Measurements from ENCODE around the gene DOCK1.

DNA sequence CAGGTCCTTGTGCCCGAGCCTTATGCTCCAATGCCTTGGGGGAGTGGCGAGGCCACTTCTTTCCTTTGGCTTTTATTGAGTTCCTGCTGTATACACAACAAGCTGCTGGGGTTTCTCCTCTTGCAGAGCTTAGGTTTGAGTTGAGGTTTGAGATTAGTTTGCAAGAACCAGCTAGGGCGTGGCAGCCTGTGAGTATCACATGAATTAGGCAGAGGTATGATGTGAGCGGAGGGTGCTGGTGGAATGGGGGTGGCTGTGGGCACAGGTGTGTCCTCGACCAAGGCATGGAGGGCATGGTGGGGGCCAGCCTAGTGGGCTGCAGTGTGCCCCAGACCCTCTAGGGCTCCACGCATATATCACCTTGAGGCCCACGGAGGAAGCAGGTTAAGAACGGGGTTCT lies 123.3 kb downstream of the DOCK1 start:
- TF ChIP-seq, protein P1, sequence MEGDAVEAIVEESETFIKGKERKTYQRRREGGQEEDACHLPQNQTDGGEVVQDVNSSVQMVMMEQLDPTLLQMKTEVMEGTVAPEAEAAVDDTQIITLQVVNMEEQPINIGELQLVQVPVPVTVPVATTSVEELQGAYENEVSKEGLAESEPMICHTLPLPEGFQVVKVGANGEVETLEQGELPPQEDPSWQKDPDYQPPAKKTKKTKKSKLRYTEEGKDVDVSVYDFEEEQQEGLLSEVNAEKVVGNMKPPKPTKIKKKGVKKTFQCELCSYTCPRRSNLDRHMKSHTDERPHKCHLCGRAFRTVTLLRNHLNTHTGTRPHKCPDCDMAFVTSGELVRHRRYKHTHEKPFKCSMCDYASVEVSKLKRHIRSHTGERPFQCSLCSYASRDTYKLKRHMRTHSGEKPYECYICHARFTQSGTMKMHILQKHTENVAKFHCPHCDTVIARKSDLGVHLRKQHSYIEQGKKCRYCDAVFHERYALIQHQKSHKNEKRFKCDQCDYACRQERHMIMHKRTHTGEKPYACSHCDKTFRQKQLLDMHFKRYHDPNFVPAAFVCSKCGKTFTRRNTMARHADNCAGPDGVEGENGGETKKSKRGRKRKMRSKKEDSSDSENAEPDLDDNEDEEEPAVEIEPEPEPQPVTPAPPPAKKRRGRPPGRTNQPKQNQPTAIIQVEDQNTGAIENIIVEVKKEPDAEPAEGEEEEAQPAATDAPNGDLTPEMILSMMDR (IDR thresholded peaks at IDR 0.05), result no peak
- TF ChIP-seq POLR2A (IDR thresholded peaks at IDR 0.05) (no peak), POLR2AphosphoS5 (IDR thresholded peaks at IDR 0.05) (no peak)
